ENCODE measurements around the gene PTPRD.

PTPRD gene

GRCh38 chr9:10260501-10260900, 352.3 kb downstream of the PTPRD start:
- no peak for DNase-seq

GRCh38 chr9:10259668-10260067, 353.1 kb downstream of the PTPRD start:
- DNase-seq: no peak

GRCh38 chr9:10255758-10256157, 357.0 kb downstream of the PTPRD start:
- no peak for DNase-seq

DNA sequence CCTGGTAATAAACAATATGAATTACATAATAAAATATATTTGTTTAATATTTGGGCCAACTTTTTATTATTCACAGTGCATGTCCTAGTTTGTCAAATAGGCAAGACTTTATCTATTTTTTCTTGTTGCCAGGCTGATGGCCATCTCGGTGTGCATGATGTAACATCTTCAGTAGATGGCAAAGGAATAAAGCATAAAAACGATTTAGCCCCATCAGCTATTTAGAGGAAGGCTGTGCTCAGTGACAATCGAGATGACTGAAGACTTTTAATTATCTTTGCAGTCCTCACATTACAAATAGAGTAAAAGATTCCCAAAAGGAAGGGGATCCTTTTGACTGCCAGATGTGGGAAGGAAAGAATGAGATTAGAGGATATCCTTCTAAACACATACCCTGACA, 358.5 kb downstream of the PTPRD start:
- DNase-seq: no peak

DNA sequence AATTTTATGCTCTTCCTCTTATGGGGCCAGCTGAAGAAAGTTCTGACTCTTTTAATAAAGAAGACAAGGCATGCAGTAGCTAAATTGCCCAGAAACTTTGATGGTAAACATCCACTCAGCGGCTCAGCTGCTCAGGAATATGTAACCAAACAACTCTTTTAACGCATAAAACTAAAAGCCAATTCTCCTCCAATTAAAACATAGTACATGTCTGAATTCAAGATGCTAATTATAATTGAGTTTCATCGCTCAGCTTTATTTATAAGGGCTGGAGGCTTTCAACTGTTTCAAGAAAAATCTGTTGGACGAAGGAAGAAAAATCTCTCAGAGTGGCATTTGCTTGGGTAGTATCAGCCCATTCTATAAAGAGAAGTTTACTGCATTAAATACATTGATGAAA, 359.5 kb downstream of the PTPRD start:
- DNase-seq: no peak

GRCh38 chr9:10252174-10252573, 360.6 kb downstream of the PTPRD start:
- DNase-seq: no peak

GRCh38 chr9:10251490-10251889, 361.3 kb downstream of the PTPRD start:
- no peak for DNase-seq

- no peak for DNase-seq
Measured at GRCh38 chr9:10250219-10250618, 362.6 kb downstream of the PTPRD start.

- DNase-seq: no peak
Measured at GRCh38 chr9:10248890-10249289, 363.9 kb downstream of the PTPRD start.

GRCh38 chr9:10242255-10242654, 370.5 kb downstream of the PTPRD start:
- no peak for DNase-seq

- DNase-seq: no peak
Measured at GRCh38 chr9:10238087-10238486, 374.7 kb downstream of the PTPRD start.

DNA sequence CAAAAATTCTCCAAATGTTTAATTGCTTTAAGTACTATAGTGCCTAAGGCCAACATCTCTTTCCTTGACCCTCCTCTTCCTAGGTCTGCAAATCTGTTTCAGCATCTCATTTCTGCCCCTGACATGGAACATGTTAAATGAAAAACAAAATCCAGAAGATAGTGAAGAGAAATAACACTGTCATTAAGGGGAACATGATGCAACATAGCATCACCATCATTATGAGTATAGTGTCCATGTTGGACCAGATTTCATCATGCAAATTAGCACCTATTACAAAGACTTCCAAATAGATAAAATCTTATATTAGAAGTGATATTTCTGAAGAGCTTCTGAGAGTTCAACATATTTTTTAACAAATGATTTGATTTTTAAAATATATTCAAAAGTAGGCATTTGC, 375.2 kb downstream of the PTPRD start:
- no peak for DNase-seq

- no peak for DNase-seq
Measured at GRCh38 chr9:10236161-10236560, 376.6 kb downstream of the PTPRD start.

GRCh38 chr9:10235376-10235775, 377.4 kb downstream of the PTPRD start:
- DNase-seq: no peak

DNA sequence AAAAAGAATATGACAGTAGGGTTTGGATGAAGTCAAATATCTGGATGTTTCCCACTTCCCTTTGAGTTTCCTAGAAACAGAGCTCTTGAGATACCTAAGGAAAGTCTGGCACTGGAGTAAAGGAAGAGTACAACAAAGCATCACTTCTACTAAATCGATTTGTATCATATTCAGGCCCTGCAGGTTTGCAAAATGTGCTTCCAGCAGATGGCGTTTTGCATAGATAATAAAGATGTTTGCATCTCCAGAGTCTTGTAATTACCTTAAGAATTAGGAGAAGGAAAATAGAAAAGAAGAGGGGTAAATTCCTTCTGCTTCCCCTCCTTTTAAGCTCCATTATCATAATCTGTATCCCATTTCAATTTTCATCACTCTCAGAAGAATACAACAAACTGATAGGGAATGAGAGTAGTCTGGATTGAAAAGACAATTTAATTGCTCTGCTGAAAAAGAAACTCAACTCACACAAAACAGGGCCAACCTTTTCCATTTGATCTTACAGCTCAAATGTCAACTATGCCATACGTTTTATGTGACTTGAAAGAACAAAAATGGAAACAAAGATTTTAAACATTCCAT, 380.4 kb downstream of the PTPRD start:
- DNase-seq: no peak

GRCh38 chr9:10230512-10230911, 382.3 kb downstream of the PTPRD start:
- DNase-seq: no peak

- DNase-seq: no peak
Measured at GRCh38 chr9:10228082-10228481, 384.7 kb downstream of the PTPRD start.

DNA sequence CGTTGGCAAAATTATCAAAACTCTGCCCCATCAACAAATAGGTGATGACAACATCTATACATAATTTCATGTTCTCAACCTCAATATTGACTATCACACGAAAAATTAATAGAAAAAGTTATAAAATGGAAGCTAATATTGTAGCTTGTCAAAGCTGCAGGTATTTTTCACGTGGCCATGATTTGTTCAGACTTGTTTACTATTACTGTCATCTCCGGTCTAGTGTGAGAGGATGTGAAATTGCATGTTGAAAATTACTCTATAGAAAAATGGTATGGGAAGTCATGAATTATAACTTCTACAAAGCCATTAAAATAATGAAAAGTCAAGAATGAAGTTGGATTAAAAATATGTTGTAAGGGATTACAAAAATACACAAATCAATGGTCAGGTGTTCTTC, 385.8 kb downstream of the PTPRD start:
- DNase-seq: no peak

DNA sequence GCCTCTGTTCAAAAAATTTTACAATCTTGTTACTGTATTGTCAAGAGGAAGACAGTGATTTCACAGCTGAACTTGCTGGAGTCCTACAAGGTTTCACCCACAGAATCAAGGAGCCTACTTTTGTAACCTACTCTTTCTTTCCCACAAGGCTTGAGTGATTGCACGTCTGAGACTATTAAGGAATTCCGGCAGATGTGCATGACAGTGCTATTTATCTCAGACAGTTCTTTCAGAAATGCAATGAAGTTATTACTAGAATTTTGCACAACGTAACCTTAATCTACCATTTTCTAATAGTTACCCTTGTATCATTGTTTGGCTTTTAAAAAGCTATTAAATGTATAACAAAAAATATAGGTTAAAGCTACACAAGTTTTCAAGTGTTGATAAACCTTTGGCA, 400.1 kb downstream of the PTPRD start:
- DNase-seq: no peak

DNA sequence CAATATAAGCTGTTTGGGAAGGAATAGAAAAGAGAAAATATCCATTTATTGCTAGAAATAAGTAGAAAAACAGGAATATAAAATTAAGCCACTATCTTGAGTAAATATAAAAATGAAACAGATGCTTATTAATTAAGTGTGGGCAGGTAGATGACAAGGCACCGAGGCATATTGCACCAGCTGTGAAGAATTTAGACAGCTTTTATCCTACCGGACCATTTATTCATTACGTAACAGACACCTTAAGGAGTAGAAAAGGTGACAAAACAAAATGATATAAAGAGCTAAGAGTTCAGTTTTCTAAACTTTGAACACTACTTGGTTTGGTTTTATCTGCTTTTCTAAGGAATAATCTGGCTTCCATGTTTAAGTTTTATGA, 404.1 kb downstream of the PTPRD start:
- no peak for DNase-seq

DNA sequence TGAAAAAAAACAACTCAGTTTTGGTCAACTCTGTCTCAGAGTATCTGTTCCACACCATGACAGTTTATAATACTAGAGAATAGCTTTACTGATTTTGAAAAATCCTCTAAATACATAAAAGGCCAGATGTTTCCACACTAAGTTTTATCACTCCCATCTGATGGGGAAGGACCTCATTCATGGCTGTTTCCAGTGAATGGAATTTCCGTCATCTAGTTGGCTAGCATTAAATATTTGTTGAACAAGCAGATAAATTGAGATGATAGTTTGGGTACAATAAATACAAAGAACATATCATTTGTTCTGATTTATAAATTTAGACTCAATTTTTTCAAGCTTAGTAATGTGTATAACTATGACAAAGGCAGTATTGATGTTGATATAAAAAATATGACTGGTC, 408.5 kb downstream of the PTPRD start:
- DNase-seq: no peak

DNA sequence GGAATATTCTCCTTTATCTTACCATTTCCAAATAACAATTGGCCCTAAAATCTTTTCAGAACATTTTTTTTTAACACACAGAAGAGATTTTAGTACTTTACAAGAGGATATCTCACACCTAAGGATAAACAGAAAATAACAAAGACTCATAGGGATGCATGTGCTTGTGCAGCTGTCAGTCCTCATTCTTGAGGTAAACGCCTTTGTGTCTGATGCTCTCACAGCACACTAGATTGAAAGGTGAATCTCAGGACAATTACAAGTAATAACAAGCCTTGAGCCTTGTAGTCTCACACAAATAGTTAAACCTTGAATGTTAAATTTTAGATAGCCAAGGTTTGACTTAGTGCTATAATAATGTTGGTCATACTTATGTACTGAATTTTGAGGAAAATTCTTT, 439.2 kb downstream of the PTPRD start:
- DNase-seq: no peak

GRCh38 chr9:10172476-10172875, 440.3 kb downstream of the PTPRD start:
- no peak for DNase-seq

DNA sequence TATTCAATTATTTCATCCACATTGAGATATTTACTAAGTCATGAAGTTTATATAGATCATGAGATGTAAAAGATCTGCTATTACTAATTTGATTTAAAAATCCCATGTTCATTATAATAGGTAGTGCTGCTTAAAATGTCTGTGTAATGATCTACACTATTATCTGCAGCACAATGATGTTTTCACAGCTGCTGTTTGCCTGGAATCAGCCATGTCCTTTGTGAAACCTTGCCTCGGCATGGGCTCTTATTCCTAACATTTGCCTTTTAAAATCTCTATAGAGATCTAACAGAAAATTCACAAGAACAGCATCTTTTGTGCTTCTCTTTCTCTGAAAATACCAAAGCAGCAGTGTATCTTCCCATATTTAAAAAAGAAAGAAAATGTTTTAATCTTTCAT, 444.6 kb downstream of the PTPRD start:
- DNase-seq: no peak

DNA sequence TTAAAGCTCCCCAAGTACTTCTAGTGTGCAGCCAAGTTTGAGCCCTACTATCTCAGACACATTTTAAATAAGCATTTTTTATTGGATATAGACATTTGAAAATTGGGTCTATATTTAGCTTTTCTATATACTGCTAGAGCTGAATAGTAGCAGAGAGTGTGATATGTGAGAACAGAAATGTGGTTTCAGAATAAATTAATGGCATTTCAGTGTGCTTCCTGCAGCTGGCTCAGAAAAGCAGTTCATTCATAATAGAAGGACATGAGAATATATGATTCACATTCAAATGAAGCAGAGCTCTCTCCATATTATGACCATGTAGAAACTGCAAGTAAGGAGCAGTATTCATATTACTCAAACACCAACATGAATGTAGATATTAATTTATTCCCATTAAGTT, 464.0 kb downstream of the PTPRD start:
- no peak for DNase-seq
